ENCODE results near the gene ITPR1. TPM values are rescaled to one million over a fixed set of nuclear protein-coding genes. Genes with fewer than 3 reads are reported as not detected.
A peak's percentile ranks its signal among the peaks of the same experiment; 100 is the strongest.
"Not testable (repeated sequence)": the region's sequence is repeated elsewhere in the genome, so short reads cannot be mapped to it uniquely, and the experiment has no call there.

The ITPR1 gene
- total RNA-seq, 1 donor from 2014 or later = 25.9 TPM

DNA sequence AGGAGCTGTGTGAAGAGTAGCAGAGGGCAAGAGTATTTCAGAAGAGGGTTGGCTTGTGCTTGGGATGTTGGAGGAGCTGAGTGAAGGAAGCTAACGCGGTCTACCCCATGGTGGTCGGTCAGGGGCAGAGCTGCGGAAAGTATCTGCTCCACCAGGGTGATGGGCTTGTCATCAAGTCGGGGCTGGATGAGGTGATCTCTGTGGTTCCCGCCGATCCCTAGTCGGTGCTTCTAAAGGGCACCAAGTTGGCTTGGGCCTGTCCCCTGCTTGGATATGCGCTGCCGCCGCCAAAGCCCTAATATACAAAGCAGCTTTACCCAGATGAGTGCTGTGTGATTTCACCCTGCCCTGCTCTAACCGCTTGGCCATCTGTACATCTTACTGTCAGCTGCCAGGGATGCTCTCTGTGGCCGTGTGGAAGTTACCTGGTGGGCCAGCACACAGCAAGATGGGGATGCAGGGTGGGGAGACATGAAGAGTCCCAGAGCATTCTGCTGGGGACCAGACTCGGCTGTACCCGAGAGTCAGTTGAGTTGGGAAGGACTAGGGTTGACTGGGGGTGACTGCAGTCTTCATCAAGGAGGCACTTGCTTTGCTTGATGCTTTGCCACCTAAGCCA is 260.0 kb downstream of the ITPR1 start:
- no peak for DNase-seq (ENCODE audit: low read depth)

DNA sequence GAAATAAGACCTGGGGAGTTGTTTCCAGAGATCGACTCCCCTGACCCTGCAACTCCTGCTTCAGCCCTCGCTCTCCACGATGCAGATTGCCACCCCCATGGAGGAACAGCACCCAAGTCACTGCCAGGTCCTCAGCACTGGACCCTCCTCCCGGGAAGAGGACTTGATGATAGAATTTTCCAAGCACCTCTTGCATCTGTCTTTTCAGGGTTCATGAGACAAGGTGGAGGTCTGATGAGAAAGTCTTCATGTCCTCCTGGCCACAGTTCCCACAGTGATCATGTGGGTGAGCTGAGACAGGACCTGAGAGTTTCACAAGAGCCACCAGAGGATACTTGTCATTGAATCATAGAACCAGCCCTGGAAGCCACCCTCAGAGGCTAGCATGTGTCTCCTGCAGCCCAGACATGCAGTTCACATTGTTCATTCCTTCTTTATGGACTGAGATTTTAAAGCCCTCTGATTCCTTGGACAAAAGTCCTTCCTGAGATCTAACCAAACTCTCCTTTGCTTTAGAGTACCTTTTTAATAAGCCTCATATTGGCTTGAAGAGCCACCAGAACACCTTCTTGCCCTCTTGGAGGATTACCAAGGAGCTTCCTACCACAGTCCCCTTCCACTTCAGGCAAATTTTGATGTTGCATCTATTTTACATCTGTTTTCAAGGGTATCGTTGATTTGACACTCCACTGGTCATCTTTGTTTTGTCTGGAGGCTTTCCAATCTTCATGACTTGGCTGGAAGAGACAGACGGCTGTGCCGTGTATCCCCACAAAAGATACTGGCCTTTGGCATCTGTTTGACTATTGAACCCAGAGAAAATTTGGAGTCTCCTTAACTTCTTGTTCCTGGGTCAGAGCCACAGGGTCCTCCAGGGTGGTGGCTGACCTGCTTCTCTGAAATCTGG is 261.3 kb downstream of the ITPR1 start:
- DNase-seq (ENCODE audit: low read depth) = peak; percentile 27

DNA sequence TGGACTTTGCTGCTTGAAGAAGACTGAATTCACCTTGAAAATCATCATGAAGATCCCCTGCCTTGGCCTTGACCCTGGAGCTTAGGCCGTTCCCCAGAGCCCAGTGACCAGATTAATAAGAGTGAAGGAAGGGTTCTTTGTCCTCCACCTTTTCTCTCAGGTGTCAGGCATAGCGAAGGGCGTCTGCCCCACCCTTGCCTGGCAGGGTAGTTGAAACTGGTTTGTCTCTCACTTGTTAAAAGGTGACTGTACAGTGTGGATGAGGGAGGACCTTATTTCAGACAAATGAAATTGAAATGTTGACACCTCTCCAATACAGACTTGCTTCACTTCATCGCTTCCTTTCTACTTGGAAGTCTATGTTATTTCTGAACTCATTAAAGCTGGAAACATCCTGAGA is 262.4 kb downstream of the ITPR1 start:
- no peak for DNase-seq (ENCODE audit: low read depth)

DNA sequence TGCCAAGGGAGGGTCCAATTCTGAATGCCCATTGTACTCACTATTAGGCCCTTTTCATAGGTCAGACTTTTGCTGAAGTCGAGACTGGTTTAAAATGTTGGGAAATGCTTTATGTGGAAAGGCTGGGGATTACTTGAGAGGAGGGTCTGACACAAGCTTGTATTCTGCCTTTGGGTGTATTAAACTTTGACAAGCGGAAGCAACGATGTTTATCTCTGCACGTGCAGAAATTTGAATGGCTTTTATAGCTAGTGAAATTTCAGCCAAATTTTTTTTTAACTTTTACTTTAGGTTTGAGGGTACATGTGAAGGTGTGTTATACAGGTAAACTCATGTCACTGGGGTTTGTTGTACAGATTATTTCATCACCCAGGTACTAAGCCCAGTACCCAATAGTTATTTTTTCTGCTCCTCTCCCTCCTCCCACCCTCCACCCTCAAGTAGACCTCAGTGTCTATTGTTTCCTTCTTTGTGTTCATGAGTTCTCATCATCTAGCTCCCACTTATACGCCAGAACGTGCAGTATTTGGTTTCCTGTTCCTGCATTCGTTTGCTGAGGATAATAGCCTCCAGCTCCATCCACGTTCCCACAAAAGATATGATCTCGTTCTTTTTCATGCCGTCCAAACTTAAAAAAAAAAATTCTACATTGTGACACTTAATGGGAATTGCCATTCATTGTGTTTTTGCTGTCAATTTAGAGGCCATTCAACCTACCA is 263.1 kb downstream of the ITPR1 start:
- no peak for DNase-seq (ENCODE audit: low read depth)

DNA sequence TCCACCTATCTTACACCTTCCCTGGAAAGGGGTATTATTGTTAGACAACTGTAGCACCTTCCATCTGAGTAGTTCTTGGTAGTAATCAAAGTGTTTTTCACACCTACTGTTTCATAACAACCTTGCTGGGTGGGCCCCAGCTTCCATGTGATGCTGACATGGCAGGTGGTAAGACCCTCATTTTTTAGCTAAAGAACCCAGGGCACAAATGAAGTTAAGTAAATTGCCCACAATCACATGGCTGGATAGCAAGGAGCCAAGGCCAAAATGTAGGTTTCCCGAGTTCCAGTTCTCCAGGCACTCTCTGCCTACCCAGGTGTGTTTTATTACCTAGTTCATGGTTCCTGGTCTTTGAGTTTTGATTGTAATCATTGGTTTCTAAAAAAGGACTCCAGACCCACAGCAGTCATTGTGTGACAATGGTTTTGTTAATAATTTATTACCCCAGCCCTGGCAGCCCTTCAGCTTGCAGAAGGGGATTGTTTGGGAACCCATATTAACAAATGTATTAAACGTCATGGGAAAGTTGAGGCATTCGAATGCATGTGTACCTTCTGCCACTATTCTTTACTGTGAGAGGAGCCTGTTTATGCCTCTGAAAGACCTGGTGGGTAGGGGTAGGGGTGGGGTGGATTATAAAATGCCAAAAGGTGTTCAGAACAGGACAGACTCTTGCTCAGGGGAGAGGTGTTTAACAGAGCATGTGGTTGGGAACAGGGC is 263.9 kb downstream of the ITPR1 start:
- DNase-seq (ENCODE audit: low read depth) = no peak

DNA sequence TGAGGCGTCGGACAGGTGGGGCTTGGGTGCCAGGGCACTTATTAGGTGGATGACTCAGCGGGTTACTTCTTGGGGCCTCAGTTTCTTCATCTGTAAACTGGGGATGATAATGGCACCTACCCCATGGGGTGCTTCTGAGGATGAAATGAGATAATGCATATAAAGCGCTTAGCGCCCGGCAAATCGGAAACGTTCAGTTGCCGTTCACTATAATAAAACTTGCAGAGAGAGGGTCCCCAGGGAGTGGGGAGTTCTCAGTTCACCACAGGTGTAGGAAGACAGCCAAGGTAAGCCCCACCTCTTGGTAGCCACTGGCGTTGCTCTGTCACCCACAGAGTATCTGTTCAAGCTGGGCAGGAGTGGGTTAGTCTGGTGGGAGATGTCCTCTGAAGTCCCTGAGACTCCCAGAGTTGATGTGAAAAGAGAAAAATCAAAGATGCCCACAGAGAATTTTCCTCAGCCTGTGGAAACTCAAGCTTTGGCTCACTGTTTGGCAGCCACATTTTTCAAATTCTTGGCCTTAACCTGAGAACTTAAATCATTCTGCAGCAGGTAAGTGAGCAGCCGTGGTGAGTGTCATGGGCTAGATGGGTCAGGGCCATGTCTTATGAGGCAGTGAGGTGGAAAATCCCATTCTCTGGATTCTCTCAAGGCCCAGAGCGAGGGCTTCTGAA is 264.6 kb downstream of the ITPR1 start:
- no peak for DNase-seq (ENCODE audit: low read depth)

DNA sequence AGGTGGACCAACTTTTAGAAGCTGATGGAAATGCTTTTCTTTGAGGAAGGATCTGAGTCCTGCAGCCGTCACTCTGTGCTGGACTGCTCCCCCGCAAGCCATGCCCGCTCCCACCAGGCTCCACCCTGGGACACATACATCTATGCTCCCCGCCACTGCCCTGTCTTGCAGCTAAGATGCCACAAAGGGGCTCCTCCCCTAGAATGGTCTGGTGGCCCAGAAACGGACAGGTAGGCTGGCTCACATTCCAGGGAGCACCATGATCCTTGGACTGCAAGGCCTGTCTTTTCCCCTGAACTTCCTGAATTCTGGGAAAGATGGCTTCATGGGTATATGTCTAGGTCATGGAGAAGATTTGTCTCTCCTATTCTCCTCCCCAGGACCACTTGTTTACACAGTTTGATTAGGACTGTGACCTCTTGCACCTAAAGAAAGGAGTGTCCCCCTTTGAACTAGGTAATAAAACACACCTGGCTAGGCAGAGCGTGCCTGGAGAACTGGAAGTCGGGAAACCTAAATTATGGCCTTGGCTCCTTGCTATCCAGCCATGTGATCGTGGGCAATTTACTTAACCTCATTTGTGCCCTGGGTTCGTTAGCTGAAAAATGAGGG is 265.2 kb downstream of the ITPR1 start:
- DNase-seq (ENCODE audit: low read depth) = no peak

DNA sequence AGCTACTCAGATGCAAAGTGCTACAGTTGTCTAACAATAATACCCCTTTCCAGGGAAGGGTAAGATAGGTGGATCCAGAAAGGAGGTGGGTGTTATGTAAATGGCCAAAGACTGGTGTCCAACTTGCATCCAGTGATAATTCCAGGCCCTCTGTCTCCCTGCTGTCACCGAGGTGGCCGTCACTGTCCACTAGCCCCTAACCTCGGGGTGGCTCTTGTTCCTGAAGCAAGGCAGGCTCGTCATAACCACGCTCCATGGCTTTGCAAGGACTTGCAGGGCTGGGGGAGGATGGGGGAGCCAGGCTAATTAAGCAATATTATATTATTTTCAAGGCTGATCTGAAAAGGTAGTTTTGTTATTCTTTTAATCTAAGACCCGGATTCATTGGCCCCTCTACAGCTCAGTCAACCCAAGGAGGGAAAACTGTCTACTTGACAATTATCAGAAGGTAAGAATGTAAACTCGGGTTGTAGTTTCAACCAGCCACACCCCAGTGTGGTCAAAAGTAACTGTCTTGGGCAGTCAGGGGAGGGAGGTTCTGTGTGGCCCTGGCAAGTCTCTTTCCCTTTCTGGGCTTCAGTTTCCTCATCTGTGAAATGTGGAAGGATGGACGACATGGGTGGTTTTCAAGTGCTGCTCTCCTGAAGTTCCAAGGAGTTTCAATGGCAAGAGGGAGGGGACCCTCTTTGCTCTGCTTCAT is 266.0 kb downstream of the ITPR1 start:
- no peak for DNase-seq (ENCODE audit: low read depth)

DNA sequence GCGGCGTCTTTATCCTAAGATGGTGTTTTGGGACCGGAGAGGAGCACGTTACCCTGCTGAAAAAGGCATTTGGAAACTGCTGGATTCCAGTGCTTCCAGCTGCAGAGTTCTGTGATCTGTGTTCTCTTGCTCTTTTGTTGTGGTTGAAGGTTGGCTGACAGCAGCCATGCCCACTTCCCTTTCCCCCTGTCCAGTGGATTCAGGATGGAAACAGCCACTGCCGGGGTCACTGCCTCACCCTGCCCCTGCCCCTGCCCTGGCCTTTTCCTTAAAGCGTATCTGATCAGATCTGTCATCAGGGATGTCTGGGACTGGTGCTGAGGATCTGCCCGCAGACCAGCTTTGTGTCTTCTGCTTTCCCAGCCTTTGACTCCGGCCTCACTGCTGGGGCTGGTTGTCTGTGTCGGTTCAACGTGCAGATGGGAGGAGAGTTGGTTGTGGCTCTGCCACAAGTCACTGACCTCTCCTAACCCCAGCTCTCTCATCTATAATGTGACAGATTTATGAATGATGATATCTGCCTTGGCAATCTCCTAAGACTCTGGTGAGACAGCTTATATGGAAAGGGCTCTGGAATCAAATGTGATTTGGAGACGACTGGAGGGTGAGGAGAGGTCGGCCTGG is 266.7 kb downstream of the ITPR1 start:
- no peak for DNase-seq (ENCODE audit: low read depth)

DNA sequence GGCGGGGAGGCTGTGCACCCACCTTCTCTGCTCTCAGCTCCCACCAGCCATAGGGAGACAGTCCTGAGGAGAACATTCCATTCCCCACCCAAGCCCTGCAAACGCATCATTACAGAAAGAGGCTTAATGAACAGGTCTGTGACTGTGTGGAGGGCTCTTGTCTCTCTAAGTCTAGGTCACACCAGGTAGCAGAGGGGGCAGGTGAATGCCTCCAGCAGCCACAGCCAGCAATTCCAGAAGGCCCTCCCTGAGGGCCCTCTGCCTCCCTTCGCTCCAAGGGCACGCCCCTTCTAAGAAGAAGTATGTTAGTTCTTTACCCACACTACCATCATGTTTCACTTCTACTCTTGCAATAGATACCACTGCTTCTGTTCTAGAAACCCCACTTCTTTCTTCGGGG is 268.6 kb downstream of the ITPR1 start:
- no peak for DNase-seq (ENCODE audit: low read depth)

DNA sequence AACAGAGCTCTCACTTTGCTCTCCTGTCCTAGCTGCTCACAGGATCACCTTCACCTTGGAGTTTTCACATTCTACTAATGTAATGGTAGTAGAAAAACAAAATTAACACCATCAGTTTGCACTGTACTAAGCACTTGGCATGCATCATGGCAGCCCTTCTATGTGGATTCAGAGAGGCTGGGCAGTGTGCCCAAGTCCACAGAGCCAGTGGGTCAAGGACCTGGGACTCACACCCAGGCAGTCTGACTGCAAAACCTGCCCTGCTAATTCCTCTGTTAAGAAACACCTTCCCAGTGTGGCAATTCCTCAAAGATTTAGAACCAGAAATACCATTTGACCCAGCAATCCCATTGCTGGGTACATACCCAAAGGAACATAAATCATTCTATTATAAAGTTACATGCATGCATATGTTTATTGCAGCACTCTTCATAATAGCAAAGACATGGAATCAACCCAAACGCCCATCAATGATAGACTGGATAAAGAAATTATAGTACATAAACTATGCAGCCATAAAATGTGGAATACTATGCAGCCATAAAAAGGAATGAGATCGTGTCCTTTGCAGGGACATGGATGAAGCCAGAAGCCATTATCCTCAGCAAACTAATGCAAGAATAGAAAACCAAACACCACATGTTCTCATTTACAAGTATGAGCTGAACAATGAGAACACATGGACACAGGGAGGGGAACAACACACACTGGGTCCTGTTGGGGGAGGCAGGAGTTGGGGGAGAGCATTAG is 269.5 kb downstream of the ITPR1 start:
- not testable (repeated sequence) for DNase-seq (ENCODE audit: low read depth)

DNA sequence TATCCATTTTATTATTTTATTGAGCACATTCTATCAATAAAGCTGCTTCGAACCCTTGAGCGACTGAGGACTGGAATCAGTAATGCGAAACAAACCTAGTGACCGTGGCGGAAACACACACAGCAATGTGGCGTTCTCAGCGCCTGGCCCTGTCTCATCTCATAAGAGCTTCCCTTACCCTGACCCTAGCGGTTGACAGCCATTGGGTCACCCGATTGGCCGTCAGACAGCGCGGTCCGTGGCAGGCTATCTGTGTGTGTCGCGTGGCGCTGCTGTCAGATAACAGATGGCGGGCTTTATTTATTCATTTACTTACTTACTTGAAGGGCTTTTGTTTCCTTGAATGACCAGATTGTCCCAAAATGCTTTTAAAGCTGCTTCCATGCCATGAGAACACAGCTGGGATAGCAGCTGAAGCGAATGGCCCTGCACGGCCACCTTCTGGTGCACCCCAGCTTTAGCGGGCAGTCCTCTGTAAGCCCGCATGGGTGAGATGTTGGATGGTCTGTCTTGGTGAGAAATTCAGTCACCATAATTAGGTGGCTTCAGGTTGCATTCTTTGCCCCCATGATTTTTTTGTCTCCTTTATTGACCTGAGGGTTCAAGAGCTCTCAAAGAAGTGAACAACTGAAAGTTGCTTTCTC is 270.6 kb downstream of the ITPR1 start:
- no peak for DNase-seq (ENCODE audit: low read depth)

DNA sequence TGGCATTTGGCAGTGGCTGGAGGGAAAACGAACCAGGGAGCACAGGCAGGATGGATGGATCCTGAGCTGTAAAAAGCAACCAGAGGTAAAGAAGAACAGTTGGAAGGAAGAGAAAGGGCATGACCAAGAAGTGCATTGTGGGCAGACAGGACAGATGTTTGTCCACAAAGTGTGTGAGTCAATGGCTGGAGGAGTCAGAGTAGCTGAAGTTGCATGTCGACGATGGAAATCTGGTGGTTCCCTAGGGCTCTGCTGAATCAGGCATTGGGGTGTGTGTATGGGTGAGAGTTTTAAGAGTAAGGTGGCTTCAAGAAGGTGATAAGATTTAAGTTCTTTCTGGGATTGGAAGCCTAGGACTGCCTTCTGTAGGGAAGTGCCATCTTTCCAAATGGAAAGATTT is 272.1 kb downstream of the ITPR1 start:
- DNase-seq (ENCODE audit: low read depth) = no peak

DNA sequence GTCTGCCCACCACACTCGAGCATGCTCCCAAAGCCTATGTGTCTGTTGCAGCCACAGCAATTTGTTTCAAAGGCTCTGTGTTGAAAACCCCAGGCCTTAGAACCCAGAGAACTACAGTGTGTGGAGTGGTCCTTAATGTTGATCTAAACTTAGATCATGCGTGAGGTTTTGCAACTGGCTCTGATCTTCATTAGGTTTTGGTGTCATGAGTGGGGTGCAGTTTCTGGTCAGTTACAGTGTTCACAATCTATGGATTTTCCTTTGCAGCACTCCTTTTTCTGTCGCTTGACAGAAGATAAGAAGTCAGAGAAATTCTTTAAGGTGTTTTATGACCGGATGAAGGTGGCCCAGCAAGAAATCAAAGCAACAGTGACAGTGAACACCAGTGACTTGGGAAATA is 273.1 kb downstream of the ITPR1 start:
- no peak for DNase-seq (ENCODE audit: low read depth)

DNA sequence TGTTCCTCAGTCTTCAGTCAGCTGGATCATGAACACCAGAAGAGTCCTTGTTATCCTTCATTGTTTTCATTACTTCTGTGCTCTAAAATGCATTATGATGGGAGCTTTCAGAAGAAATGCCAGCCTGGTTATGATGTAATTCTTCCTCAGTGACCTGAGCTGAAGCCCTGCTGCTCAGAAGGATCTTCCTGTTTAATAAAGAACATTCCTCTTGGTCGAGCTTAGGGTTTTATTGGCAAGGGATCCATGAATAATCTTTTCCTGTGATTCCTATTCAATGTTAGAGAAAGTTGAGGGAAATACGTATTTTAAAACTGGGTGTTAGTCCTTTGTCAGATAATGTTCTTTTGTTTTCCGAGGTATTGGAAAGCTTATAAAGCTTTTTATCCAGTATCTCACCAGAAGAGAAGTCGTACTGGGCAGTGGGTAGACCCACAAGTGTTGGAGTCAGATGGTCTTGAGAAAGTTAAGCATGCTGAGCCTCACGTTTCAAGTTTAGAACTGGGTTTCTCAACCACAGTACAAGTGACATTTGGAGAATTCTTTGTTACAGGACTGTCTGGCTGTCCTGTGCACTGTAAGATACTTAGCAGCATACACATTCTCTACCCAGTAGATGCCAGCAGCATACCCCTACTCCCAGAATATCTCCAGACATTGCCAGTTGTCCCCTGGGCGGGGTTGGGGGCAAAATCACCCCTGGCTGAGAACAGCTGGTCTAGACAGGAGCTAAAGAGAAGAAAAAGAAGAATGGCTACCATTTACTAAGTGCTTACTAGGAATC is 273.8 kb downstream of the ITPR1 start:
- DNase-seq (ENCODE audit: low read depth) = peak; percentile 14

DNA sequence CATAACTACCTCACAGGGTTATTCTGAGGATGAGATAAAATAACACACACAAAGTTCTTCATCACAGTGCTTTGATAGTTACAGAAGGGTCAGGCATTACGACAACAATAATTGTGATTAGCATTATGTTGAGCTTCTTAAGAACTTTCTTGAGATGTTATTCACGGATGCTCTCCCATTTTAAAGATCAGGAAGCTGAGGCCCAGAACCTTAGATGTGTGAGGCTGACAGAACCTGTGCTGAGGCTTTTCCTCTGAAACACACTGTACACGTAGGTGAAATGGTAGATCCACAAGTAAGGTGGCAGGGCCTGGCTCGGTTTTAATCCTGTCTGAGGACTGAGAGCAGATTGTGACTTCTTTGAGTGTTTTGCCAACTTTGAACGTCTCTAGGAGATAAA is 274.9 kb downstream of the ITPR1 start:
- DNase-seq (ENCODE audit: low read depth) = no peak

DNA sequence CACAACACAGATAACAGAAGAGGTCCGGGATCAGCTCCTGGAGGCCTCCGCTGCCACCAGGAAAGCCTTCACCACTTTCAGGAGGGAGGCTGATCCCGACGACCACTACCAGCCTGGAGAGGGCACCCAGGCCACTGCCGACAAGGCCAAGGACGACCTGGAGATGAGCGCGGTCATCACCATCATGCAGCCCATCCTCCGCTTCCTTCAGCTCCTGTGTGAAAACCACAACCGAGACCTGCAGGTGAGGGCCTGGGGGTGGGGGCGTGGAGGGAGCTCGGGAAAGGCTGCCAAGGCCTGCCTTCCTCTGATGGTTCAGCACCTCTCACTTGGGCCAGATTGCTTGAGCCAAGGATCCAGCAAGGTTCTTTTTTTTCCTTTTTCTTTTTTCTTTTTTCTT is 275.4 kb downstream of the ITPR1 start:
- no peak for DNase-seq (ENCODE audit: low read depth)

Measured in myocyte (in vitro differentiated cells).